Hepatocyte (in vitro differentiated cells): ENCODE results near the gene PTPRN2. TPM values are rescaled to one million over a fixed set of nuclear protein-coding genes. Genes with fewer than 3 reads are reported as not detected.

ENCODE experiments used
- DNase-seq: peaks from one replicate; pipeline ENCODE4 v3.0.0-alpha.2; 2016; ENCODE audit warnings: low spot score
- H2AFZ ChIP-seq: fragments of 200-600 bp; sonication (generic); 2 replicates; pipeline ENCODE4 v1.6.0; 2016; ENCODE audit warnings: antibody characterized with exemption, mild to moderate bottlenecking
- H3K27ac ChIP-seq: fragments of 200-600 bp; sonication (generic); 2 replicates; pipeline ENCODE4 v1.5.1; 2016; ENCODE audit warnings: mild to moderate bottlenecking
- H3K27me3 ChIP-seq: fragments of 200-600 bp; sonication (generic); 2 replicates; pipeline ENCODE4 v1.6.1; 2016
- H3K36me3 ChIP-seq: fragments of 200-600 bp; sonication (generic); replicated peaks from 2 replicates; pipeline ENCODE4 v1.5.1; 2016; ENCODE audit warnings: low read depth; ENCODE audit not compliant: insufficient read depth
- H3K4me1 ChIP-seq: fragments of 200-600 bp; sonication (generic); 2 replicates; pipeline ENCODE4 v1.5.1; 2016; ENCODE audit warnings: mild to moderate bottlenecking, moderate library complexity; ENCODE audit not compliant: insufficient read depth
- H3K4me2 ChIP-seq: fragments of 200-600 bp; sonication (generic); 2 replicates; pipeline ENCODE4 v1.6.0; 2016
- H3K4me3 ChIP-seq: fragments of 200-600 bp; sonication (generic); 2 replicates; pipeline ENCODE4 v1.5.1; 2016; ENCODE audit warnings: mild to moderate bottlenecking
- H3K79me2 ChIP-seq: fragments of 200-600 bp; sonication (generic); 2 replicates; pipeline ENCODE4 v1.6.0; 2017; ENCODE audit warnings: mild to moderate bottlenecking
- H3K9me2 ChIP-seq: fragments of 200-600 bp; sonication (generic); replicated peaks from 2 replicates; pipeline ENCODE4 v1.6.0; 2017; ENCODE audit warnings: mild to moderate bottlenecking; ENCODE audit not compliant: insufficient read depth
- H3K9me3 ChIP-seq: fragments of 200-600 bp; sonication (generic); 2 replicates; pipeline ENCODE4 v1.5.1; 2016; ENCODE audit warnings: low read depth, mild to moderate bottlenecking
- H4K20me1 ChIP-seq: fragments of 200-600 bp; sonication (generic); 2 replicates; pipeline ENCODE4 v1.6.0; 2016; ENCODE audit warnings: mild to moderate bottlenecking; ENCODE audit not compliant: insufficient read depth, poor library complexity, severe bottlenecking
- EZH2 ChIP-seq: fragments of 200-600 bp; sonication (generic); IDR thresholded peaks from 2 replicates; pipeline ENCODE4 v1.6.1; 2016; ENCODE audit warnings: antibody characterized with exemption, mild to moderate bottlenecking, borderline replicate concordance
- EZH2phosphoT487 ChIP-seq: fragments of 200-600 bp; sonication (generic); IDR thresholded peaks from one replicate; pipeline ENCODE4 v1.6.1; 2018; ENCODE audit warnings: antibody characterized with exemption, mild to moderate bottlenecking, low read depth, moderate library complexity; ENCODE audit not compliant: unreplicated experiment, severe bottlenecking
- WGBS: methylation state at CpG from one replicate; pipeline ENCODE4 v1.1.6; 2016; ENCODE audit warnings: low lambda C conversion rate; ENCODE audit errors: missing lambda C conversion rate; 5-methylcytosine and 5-hydroxymethylcytosine counted together
- polyA plus RNA-seq: library from polyadenylated mRNA; unstranded; fragments of >200 nt; fragmentation: Nextera tagmentation; extraction: Ambion mirVana; gene quantifications from 2 replicates; pipeline ENCODE4 v1.2.1, GENCODE V29; 2016
- total RNA-seq: library from RNA; depleted of rRNA; stranded (reverse); fragments of >200 nt; gene quantifications from 2 replicates; pipeline ENCODE4 v1.2.3, GENCODE V29; 2014
- TF ChIP-seq, protein P1 (sequence below): fragments of 200-600 bp; sonication (generic); IDR thresholded peaks from 2 replicates; pipeline ENCODE4 v1.5.1; 2016; ENCODE audit warnings: antibody characterized with exemption, mild to moderate bottlenecking; ENCODE audit not compliant: poor library complexity

The PTPRN2 gene
- total and polyA plus RNA-seq, 2 experiments from 2014 or later, result 2.1 to 3.3 TPM

GRCh38 chr7:158249692-158250091 is 337.9 kb downstream of the PTPRN2 start:
- 83% methylated on average over 9 of the region's 9 CpGs for WGBS
- no peaks in the 10 kb centered on the region for H3K9me3 ChIP-seq
- TF ChIP-seq EZH2phosphoT487, result no peak
- TF ChIP-seq, protein P1, sequence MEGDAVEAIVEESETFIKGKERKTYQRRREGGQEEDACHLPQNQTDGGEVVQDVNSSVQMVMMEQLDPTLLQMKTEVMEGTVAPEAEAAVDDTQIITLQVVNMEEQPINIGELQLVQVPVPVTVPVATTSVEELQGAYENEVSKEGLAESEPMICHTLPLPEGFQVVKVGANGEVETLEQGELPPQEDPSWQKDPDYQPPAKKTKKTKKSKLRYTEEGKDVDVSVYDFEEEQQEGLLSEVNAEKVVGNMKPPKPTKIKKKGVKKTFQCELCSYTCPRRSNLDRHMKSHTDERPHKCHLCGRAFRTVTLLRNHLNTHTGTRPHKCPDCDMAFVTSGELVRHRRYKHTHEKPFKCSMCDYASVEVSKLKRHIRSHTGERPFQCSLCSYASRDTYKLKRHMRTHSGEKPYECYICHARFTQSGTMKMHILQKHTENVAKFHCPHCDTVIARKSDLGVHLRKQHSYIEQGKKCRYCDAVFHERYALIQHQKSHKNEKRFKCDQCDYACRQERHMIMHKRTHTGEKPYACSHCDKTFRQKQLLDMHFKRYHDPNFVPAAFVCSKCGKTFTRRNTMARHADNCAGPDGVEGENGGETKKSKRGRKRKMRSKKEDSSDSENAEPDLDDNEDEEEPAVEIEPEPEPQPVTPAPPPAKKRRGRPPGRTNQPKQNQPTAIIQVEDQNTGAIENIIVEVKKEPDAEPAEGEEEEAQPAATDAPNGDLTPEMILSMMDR, result no peak
- TF ChIP-seq EZH2, result no peak

DNA sequence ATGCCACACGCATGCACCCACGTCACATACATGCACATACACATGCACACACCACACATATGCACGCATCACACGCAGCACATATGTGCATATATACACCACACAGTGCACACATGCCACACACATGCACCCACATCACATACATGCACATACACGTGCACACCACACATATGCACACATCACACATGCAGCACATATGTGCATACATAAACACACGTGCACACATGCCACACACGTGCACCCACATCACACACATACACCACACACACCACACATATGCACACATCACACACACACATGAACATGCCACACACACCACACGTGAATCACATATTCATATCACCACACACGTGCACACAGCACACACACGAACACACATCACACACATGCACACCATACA is 338.8 kb downstream of the PTPRN2 start:
- H3K79me2 ChIP-seq, result no peaks in the 10 kb centered on the region
- H3K27me3 ChIP-seq, result no peaks in the 10 kb centered on the region
- H3K36me3 ChIP-seq, result no peaks in the 10 kb centered on the region
- no peak for DNase-seq
- no peak overlapping the region for H3K4me2 ChIP-seq
- H3K9me3 ChIP-seq, result no peaks in the 10 kb centered on the region
- H3K4me1 ChIP-seq, result no peaks in the 10 kb centered on the region
- TF ChIP-seq, protein P1, result no peak
- no peak for TF ChIP-seq EZH2
- no peak for TF ChIP-seq EZH2phosphoT487
- no peak overlapping the region for H3K27ac ChIP-seq
- H2AFZ ChIP-seq, result no peak overlapping the region
- no peaks in the 10 kb centered on the region for H4K20me1 ChIP-seq
- H3K4me3 ChIP-seq, result no peak overlapping the region
- WGBS, result 61% methylated on average over 7 of the region's 10 CpGs
- H3K9me2 ChIP-seq, result no peaks in the 10 kb centered on the region

More at GRCh38 chr7:158249692-158250091, 337.9 kb downstream of the PTPRN2 start:
- H3K4me1 ChIP-seq, result no peaks in the 10 kb centered on the region
- H3K9me2 ChIP-seq, result no peaks in the 10 kb centered on the region
- no peaks in the 10 kb centered on the region for H3K27me3 ChIP-seq
- no peaks in the 10 kb centered on the region for H3K36me3 ChIP-seq
- H4K20me1 ChIP-seq, result no peaks in the 10 kb centered on the region
- no peak for DNase-seq
- H3K4me2 ChIP-seq, result no peak overlapping the region
- no peak overlapping the region for H3K4me3 ChIP-seq
- H3K27ac ChIP-seq, result no peak overlapping the region
- no peaks in the 10 kb centered on the region for H3K79me2 ChIP-seq
- no peak overlapping the region for H2AFZ ChIP-seq

GRCh38 chr7:158247758-158248487 is 339.7 kb downstream of the PTPRN2 start:
- Histone ChIP-seq H3K4me1 (no peaks in the 10 kb centered on the region), H3K27me3 (no peaks in the 10 kb centered on the region), H3K27ac (no peak overlapping the region), H3K9me3 (no peaks in the 10 kb centered on the region), H3K9me2 (no peaks in the 10 kb centered on the region), H2AFZ (no peak overlapping the region), H3K36me3 (no peaks in the 10 kb centered on the region), H4K20me1 (no peaks in the 10 kb centered on the region), H3K4me3 (no peak overlapping the region), H3K79me2 (no peaks in the 10 kb centered on the region), H3K4me2 (no peak overlapping the region)
- TF ChIP-seq, protein P1, result no peak
- TF ChIP-seq EZH2phosphoT487, result no peak
- TF ChIP-seq EZH2, result no peak
- WGBS, result 87% methylated on average over 14 of the region's 14 CpGs
- DNase-seq, result no peak
